NCI-H146 (cell line): Measurements from ENCODE around the gene TCF7L2.

Source experiments
- DNase-seq: peaks from one replicate; lab custom pipeline; 2025; lab: John Stamatoyannopoulos, UW

The TCF7L2 gene

GRCh38 chr10:113179265-113179664, 229.2 kb downstream of the TCF7L2 start:
- DNase-seq, result no peak

GRCh38 chr10:113179966-113180365, 229.9 kb downstream of the TCF7L2 start:
- DNase-seq, result no peak

GRCh38 chr10:113180401-113181154, 230.5 kb downstream of the TCF7L2 start:
- no peak for DNase-seq

- DNase-seq, result no peak
Observed at GRCh38 chr10:113182154-113182553, 232.1 kb downstream of the TCF7L2 start.

- DNase-seq, result no peak
Observed at GRCh38 chr10:113183573-113183972, 233.5 kb downstream of the TCF7L2 start.

- DNase-seq, result peak; percentile 27
Observed at GRCh38 chr10:113187063-113187777, 237.2 kb downstream of the TCF7L2 start.

- no peak for DNase-seq
Observed at GRCh38 chr10:113199459-113199858, 249.4 kb downstream of the TCF7L2 start.

GRCh38 chr10:113202011-113202410, 252.0 kb downstream of the TCF7L2 start:
- peak; percentile 3 for DNase-seq

GRCh38 chr10:113207924-113208323, 257.9 kb downstream of the TCF7L2 start:
- DNase-seq, result no peak

- no peak for DNase-seq
Observed at GRCh38 chr10:113213035-113213434, 263.0 kb downstream of the TCF7L2 start.

- no peak for DNase-seq
Observed at GRCh38 chr10:113214331-113214730, 264.3 kb downstream of the TCF7L2 start.

- DNase-seq, result no peak
Observed at GRCh38 chr10:113216102-113216501, 266.1 kb downstream of the TCF7L2 start.
